ENCODE data around the gene ERBB4.

ERBB4 gene

GRCh38 chr2:211479536-211480150 is 1059.0 kb downstream of the ERBB4 start:
- DNase-seq (ENCODE audit: low spot score): no peak
- no peak overlapping the region for H3K27ac ChIP-seq
- no peak overlapping the region for H3K4me3 ChIP-seq
- no peak for TF ChIP-seq CTCF (IDR thresholded peaks at IDR 0.05)

- no peak overlapping the region for H3K27ac ChIP-seq
- TF ChIP-seq CTCF (IDR thresholded peaks at IDR 0.05): no peak
- no peak for DNase-seq (ENCODE audit: low spot score)
Measured at GRCh38 chr2:211477537-211478275, 1060.9 kb downstream of the ERBB4 start.

GRCh38 chr2:211473116-211473515 is 1065.5 kb downstream of the ERBB4 start:
- no peak for TF ChIP-seq CTCF (IDR thresholded peaks at IDR 0.05)
- DNase-seq (ENCODE audit: low spot score): no peak
- H3K4me3 ChIP-seq: no peak overlapping the region
- no peak overlapping the region for H3K27ac ChIP-seq

More at GRCh38 chr2:211477537-211478275, 1060.9 kb downstream of the ERBB4 start:
- no peak overlapping the region for H3K4me3 ChIP-seq

GRCh38 chr2:211469664-211470059 is 1068.9 kb downstream of the ERBB4 start:
- no peak for TF ChIP-seq CTCF (IDR thresholded peaks at IDR 0.05)
- Histone ChIP-seq H3K4me3 (no peak overlapping the region), H3K27ac (no peak overlapping the region)
- DNase-seq (ENCODE audit: low spot score): no peak

GRCh38 chr2:211468877-211469663 is 1069.5 kb downstream of the ERBB4 start:
- H3K27ac ChIP-seq: no peak overlapping the region
- no peak overlapping the region for H3K4me3 ChIP-seq
- TF ChIP-seq CTCF (IDR thresholded peaks at IDR 0.05): no peak
- DNase-seq (ENCODE audit: low spot score): no peak

- no peak for TF ChIP-seq CTCF (IDR thresholded peaks at IDR 0.05)
- H3K4me3 ChIP-seq: no peak overlapping the region
- DNase-seq (ENCODE audit: low spot score): no peak
- no peak overlapping the region for H3K27ac ChIP-seq
Measured at GRCh38 chr2:211468217-211468616, 1070.4 kb downstream of the ERBB4 start.
